Medulla oblongata (tissue), 1 donor: ENCODE data around the gene MICA.
"Not testable (repeated sequence)": the region's sequence is repeated elsewhere in the genome, so short reads cannot be mapped to it uniquely, and the experiment has no call there.

Experiments used
- DNase-seq: peaks from one replicate; pipeline ENCODE4 v3.0.0-alpha.2; 2015; ENCODE audit errors: extremely low spot score

Gene MICA

GRCh38 chr6:31412506-31412905 is 9.1 kb downstream of the MICA start:
- no peak for DNase-seq

- DNase-seq, result not testable (repeated sequence)
Observed at GRCh38 chr6:31414148-31414770, 10.9 kb downstream of the MICA start.

GRCh38 chr6:31414771-31415265 is 11.4 kb downstream of the MICA start:
- DNase-seq, result no peak

- DNase-seq, result no peak
Observed at GRCh38 chr6:31416394-31417014, 13.1 kb downstream of the MICA start.

- no peak for DNase-seq
Observed at GRCh38 chr6:31418251-31418650, 14.9 kb downstream of the MICA start.

- no peak for DNase-seq
Observed at GRCh38 chr6:31419842-31420241, 16.4 kb downstream of the MICA start.

- no peak for DNase-seq
Observed at GRCh38 chr6:31420546-31420945, 17.2 kb downstream of the MICA start.

- DNase-seq, result no peak
Observed at GRCh38 chr6:31422587-31422986, 19.2 kb downstream of the MICA start.

GRCh38 chr6:31423550-31423949 is 20.2 kb downstream of the MICA start:
- DNase-seq, result no peak

- DNase-seq, result no peak
Observed at GRCh38 chr6:31426395-31427354, 23.3 kb downstream of the MICA start.

- DNase-seq, result no peak
Observed at GRCh38 chr6:31430449-31430848, 27.1 kb downstream of the MICA start.

- not testable (repeated sequence) for DNase-seq
Observed at GRCh38 chr6:31435051-31435450, 31.7 kb downstream of the MICA start.

GRCh38 chr6:31438222-31438621 is 34.8 kb downstream of the MICA start:
- no peak for DNase-seq

GRCh38 chr6:31438677-31439076 is 35.3 kb downstream of the MICA start:
- DNase-seq, result no peak

GRCh38 chr6:31441365-31442267 is 38.2 kb downstream of the MICA start:
- peak; percentile 75 for DNase-seq

GRCh38 chr6:31446481-31446880 is 43.1 kb downstream of the MICA start:
- DNase-seq, result no peak

GRCh38 chr6:31446999-31447789 is 43.8 kb downstream of the MICA start:
- DNase-seq, result not testable (repeated sequence)

- DNase-seq, result no peak
Observed at GRCh38 chr6:31450751-31451150, 47.4 kb downstream of the MICA start.

- no peak for DNase-seq
Observed at GRCh38 chr6:31452859-31453258, 49.5 kb downstream of the MICA start.

GRCh38 chr6:31453259-31453658 is 49.9 kb downstream of the MICA start:
- no peak for DNase-seq
